EL (cell line): ENCODE data around the gene NRIP1.
A peak's percentile ranks its signal among the peaks of the same experiment; 100 is the strongest.
"Not testable (repeated sequence)": the region's sequence is repeated elsewhere in the genome, so short reads cannot be mapped to it uniquely, and the experiment has no call there.

Experiments
- DNase-seq: peaks from one replicate; pipeline ENCODE4 v3.0.0-alpha.2; 2016

NRIP1 gene

GRCh38 chr21:14968821-14969220 lies 96.0 kb downstream of the NRIP1 start:
- peak; percentile 43 for DNase-seq

DNA sequence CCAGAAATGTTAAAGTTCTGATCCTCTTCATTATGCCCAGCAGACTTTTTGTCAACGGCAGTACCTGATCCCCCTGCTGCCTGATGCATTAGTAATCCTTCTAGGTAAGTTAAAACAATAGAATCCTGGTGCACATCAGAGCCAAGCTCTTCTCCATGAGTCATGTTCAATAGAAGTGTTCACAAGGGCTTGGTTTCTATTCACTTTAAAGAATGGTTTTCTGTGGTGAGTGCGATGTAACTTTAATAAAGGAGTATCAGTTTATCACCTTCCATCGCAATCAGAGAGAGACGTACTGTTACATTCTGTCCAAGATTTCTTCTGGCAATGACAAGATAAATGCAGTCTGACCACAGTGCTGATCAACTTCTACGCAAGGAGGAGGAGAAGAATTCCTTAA lies 96.8 kb downstream of the NRIP1 start:
- DNase-seq, result no peak

- no peak for DNase-seq
These were observed 100.2 kb downstream of the NRIP1 start for GRCh38 chr21:14964621-14965020.

DNA sequence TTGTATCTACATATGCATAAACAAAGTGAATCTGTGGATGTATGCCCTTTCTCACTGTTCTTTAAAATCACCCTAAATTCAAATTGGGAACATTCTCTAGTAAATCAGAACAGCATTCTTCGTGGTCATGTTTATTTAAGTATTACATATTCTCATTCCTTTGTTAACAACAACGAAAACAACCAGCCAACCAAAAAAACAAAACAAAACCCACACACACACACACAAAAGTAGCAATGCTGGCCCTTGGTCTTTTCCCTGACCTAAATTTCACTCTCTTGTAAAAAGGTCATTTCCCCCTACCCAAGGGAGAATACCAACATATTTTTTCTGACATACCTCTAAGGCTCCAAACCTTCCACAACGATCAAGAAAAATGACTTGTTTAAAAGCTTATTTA lies 102.6 kb downstream of the NRIP1 start:
- no peak for DNase-seq

DNA sequence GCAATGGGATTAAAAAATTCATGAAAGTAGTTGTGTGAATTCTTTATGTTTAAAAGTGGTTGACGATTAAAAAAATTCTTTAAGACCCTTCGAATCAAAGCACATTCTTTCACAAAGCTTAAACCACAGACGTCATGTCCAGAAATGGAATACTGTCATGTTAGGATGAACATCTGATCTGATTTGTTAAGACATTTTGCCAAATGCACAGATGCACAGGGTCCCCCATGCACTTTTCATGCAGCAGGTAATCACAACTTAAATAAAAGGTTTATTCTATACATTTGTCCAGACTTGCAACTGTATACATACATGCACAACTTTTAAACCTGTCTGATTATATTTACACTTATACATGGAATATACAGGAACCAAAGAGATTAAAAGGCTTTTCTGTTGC lies 103.3 kb downstream of the NRIP1 start:
- no peak for DNase-seq

GRCh38 chr21:14959343-14959742 lies 105.5 kb downstream of the NRIP1 start:
- peak; percentile 56 for DNase-seq

DNA sequence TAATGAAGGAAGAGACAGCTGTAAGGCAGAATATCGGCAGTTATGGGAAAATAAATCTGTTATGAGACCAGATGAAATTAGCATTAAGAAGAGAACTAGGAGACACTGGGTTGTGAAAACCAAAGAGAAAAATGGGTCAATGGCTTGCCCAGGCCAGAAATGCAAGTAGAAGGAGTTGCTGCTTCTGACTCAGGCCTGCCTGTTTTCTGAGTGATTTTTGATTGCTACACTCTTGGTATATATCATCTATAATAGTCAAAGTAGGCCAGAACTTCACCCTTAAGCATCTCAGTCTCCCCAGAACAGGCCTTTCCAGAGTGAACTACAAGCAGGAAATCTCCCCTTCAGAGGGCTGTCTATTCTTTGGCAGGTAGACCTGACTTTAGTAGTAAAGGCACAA lies 107.0 kb downstream of the NRIP1 start:
- DNase-seq, result no peak

DNA sequence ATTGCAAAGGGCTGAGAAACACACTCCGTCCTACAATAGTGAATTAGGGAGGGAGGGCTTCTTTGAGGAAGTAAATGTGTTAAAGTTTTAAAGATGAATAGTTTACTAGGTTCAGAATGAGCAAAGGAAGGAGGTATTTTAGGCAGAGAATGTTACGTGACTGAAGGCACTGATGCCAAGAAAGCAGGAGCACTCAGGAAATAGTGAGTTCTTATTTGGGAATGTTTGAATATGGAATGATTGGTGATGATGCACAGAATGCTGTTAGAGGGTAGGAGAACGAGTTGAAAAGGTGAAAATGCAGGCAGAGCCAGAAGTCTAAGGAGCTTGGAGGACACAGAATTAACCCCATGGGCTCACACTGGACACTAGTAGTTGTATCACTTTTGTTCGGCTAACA lies 108.0 kb downstream of the NRIP1 start:
- DNase-seq, result peak; percentile 84

GRCh38 chr21:14955936-14956520 lies 108.8 kb downstream of the NRIP1 start:
- no peak for DNase-seq

GRCh38 chr21:14952916-14953315 lies 111.9 kb downstream of the NRIP1 start:
- DNase-seq, result no peak

DNA sequence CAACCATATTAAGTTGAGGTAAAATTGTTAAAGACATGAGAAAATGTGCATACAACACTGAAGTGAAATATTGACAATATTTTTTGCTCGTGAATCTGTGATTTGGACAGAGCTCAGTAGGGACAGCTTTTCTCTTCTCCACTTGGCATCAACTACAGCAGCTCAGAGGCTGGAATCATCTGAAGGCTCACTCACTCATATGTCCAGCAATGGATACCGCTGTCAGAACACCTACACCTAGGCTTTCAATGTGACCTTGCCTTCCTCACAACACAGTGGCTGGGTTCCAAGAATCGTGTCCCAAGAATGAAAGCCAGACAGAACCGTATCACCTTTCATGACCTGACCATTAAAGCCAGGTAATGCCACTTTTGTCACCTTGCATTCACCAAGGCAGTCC lies 115.2 kb downstream of the NRIP1 start:
- no peak for DNase-seq

DNA sequence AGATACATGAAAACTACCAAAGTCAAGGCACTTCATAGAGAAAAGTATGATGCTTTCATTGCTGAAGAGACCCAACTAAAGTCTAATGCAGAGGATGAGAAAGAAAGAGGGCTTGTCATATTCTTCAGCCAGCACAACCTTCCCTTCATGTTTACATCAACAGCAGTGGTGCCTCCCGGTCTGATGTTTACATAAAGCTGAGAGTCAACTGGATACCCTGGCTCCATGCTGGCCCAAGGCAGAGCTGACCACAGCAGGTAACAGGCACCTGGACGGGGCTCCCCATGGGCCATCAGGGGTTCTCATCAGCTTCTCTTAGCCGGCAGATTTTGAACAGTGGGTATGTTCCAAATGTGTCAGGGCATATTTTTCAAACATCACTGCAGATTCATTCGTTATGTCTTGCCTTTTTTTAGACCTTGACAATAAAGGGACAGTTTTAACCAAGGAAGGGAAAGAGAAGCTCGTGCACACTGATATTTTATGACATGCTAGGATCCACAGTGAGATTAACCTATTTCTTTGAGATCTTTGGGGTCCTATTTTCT lies 117.1 kb downstream of the NRIP1 start:
- no peak for DNase-seq

- no peak for DNase-seq
These were observed 119.6 kb downstream of the NRIP1 start for GRCh38 chr21:14945176-14945575.

- DNase-seq, result no peak
These were observed 121.2 kb downstream of the NRIP1 start for GRCh38 chr21:14943616-14944015.

DNA sequence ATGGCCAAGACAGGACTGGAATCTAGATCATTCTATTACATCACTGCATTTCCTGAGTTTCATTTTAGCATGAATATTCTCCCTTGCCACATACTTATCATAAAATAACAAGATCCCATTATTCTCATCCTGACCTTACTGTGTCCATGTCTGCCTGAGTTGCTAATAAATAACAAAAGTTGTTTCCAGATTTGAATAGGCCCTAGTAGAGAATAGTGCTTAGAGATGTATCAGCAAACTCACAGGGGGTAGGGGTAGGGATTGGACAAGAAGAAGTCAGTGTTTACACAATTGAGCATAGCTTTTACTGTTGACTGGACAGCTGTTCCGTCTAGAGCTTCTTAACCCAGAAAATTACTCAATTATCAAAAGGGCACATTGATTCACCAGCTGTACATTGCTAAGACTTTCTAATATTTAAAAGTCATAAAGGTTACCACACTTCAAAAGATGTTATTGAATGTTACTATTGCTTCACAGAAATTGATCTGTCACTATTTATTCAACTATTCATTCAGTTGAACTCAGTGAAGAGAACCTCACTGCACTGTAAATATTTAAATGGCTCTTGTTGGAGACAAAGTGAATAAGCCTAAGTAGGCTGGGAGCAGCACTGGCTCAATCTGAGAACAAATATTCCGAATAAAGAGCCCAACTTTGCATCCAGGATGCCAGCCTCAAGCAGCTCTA lies 121.9 kb downstream of the NRIP1 start:
- DNase-seq, result no peak

DNA sequence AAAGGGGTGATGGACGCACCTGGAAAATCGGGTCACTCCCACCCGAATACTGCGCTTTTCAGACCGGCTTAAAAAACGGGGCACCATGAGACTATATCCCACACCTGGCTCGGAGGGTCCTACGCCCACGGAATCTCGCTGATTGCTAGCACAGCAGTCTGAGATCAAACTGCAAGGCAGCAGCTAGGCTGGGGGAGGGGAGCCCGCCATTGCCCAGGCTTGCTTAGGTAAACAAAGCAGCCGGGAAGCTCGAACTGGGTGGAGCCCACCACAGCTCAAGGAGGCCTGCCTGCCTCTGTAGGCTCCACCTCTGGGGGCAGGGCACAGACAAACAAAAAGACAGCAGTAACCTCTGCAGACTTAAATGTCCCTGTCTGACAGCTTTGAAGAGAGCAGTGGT lies 137.5 kb downstream of the NRIP1 start:
- not testable (repeated sequence) for DNase-seq

GRCh38 chr21:14926186-14926585 lies 138.6 kb downstream of the NRIP1 start:
- DNase-seq, result no peak

- DNase-seq, result peak; percentile 75
These were observed 141.3 kb downstream of the NRIP1 start for GRCh38 chr21:14923468-14923867.

DNA sequence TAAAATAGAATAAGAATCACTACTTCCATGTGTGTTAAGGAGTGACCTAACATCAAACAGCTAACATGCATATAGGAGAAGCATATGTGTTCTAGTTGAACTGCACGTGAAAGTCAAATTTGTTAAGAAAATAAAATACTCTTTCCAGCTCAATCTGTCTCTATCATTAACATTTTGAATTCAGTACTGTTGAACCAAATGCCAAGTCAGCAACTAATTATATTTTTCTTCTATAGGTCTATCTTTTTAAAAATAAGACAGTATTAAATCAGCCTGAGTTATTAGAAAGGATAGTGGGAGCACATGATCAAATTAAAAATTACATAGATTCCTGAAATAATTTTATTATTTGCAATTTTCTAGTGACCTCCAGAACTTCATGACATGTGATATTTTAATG lies 141.8 kb downstream of the NRIP1 start:
- no peak for DNase-seq

- DNase-seq, result peak; percentile 15
These were observed 146.3 kb downstream of the NRIP1 start for GRCh38 chr21:14918527-14918926.

DNA sequence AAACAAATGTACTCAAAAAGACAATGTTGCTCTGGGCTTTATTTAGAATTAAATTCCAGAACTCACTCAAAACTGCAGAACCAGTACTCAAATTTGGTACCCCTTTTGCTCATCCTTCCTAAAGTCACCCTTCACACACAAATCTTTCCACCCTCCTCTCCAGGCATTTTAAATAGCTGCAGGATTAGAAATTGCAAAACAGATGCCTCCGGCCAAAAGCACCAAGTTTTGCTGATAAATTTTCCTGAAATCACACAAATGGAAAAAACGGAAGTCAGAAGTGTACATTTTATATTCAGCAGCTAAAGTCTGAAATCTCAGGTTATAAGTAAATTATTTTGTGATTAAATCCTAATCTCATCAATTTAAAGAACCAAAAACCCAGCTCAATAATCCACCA lies 147.0 kb downstream of the NRIP1 start:
- DNase-seq, result no peak

- DNase-seq, result peak; percentile 10
These were observed 148.1 kb downstream of the NRIP1 start for GRCh38 chr21:14916676-14917141.

GRCh38 chr21:14913638-14914037 lies 151.2 kb downstream of the NRIP1 start:
- no peak for DNase-seq

GRCh38 chr21:14911351-14911750 lies 153.4 kb downstream of the NRIP1 start:
- DNase-seq, result no peak
